Vagina (tissue), 2 donors: ENCODE results near the gene PAN2. TPM values are rescaled to one million over a fixed set of nuclear protein-coding genes. Genes with fewer than 3 reads are reported as not detected.
"Not testable (repeated sequence)": the region's sequence is repeated elsewhere in the genome, so short reads cannot be mapped to it uniquely, and the experiment has no call there.

ENCODE experiments used
- DNase-seq, 2 donors: peaks; one replicate each; pipeline ENCODE4 v3.0.0-alpha.2; 2017; ENCODE audit errors: extremely low spot score in 2 of 2
- H3K27ac ChIP-seq: fragments of 200-600 bp; sonication (generic); one replicate; pipeline ENCODE4 v1.5.1; 2019
- H3K27me3 ChIP-seq: fragments of 200-600 bp; sonication (generic); one replicate; pipeline ENCODE4 v1.5.1; 2019
- H3K36me3 ChIP-seq, 2 donors: fragments of 200-600 bp; sonication (generic); one replicate each; pipeline ENCODE4 v1.5.1; 2017 to 2019
- H3K4me1 ChIP-seq: fragments of 200-600 bp; sonication (generic); one replicate; pipeline ENCODE4 v1.5.1; 2019
- H3K4me3 ChIP-seq, 2 donors: fragments of 200-600 bp; sonication (generic); 1 replicate in 1 of 2; 2 replicates in 1 of 2; pipeline ENCODE4 v1.5.1; 2016 to 2019
- H3K9me3 ChIP-seq: fragments of 200-600 bp; sonication (generic); one replicate; pipeline ENCODE4 v1.5.1; 2019
- POLR2A ChIP-seq, 2 donors: fragments of 450-650 bp; IDR thresholded peaks; one replicate each; pipeline ENCODE4 v1.6.1; 2017; ENCODE audit warnings: antibody characterized with exemption in 2 of 2, mild to moderate bottlenecking in 2 of 2, moderate library complexity in 2 of 2
- POLR2AphosphoS5 ChIP-seq, 2 donors: sonication (generic); formaldehyde crosslinking; IDR thresholded peaks; one replicate each; pipeline ENCODE4 v1.9.0; 2017; ENCODE audit warnings: antibody characterized with exemption in 2 of 2, mild to moderate bottlenecking in 2 of 2, low read depth in 1 of 2; ENCODE audit not compliant: insufficient read depth in 1 of 2
- intact Hi-C: fragments of 100-400 bp; cut with DNase I; formaldehyde crosslinking; loops from one replicate; pipeline ENCODE4 v1.15.1; 2023
- total RNA-seq: library from RNA; depleted of rRNA; stranded (reverse); fragments of >200 nt; gene quantifications from one replicate; pipeline ENCODE4 v1.2.3, GENCODE V29; 2016
- TF ChIP-seq, protein P1 (sequence below), 3 experiments: fragments of 450-650 bp in 2 of 3; fragments of 200-600 bp in 1 of 3; sonication (generic) in 1 of 3; IDR thresholded peaks; one replicate each; pipeline ENCODE4 v1.5.1; 2017 to 2019; ENCODE audit warnings: antibody characterized with exemption in 3 of 3, mild to moderate bottlenecking in 2 of 3, moderate library complexity in 2 of 3

PAN2 gene
- total RNA-seq, 1 donor from 2014 or later = 37.6 TPM

DNA sequence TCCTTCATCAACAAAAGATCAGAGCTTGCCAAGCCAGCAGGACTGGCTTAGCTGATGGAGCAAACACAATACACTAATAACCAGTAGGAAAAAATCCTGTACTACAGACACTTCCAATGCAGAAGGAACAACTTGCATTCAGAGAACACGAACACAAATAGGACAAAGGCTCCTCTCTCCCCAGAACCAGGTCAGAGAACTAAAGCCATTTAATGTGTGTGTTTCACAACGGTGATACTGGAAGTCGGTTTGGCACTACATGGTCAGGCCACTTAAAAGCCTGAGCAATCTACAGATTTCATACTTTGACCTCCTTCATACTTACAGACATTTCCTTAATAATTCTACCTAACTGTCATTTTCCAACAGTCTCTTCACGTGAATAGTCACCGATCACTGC, 40.0 kb downstream of the PAN2 start:
- intact Hi-C loops = no loop called here
- Histone ChIP-seq H3K9me3 (no peaks in the 10 kb centered on the region), H3K27me3 (no peaks in the 10 kb centered on the region), H3K36me3 (no peaks in the 10 kb centered on the region), H3K4me1 (peaks cover 48% of the 10 kb centered on the region), H3K27ac (no peak overlapping the region), H3K4me3 (no peak overlapping the region)
- TF ChIP-seq POLR2A (IDR thresholded peaks at IDR 0.05) (no peak), POLR2AphosphoS5 (IDR thresholded peaks at IDR 0.05; ENCODE audit: insufficient read depth in 1 of 2, low read depth in 1 of 2) (no peak)
- TF ChIP-seq, protein P1, sequence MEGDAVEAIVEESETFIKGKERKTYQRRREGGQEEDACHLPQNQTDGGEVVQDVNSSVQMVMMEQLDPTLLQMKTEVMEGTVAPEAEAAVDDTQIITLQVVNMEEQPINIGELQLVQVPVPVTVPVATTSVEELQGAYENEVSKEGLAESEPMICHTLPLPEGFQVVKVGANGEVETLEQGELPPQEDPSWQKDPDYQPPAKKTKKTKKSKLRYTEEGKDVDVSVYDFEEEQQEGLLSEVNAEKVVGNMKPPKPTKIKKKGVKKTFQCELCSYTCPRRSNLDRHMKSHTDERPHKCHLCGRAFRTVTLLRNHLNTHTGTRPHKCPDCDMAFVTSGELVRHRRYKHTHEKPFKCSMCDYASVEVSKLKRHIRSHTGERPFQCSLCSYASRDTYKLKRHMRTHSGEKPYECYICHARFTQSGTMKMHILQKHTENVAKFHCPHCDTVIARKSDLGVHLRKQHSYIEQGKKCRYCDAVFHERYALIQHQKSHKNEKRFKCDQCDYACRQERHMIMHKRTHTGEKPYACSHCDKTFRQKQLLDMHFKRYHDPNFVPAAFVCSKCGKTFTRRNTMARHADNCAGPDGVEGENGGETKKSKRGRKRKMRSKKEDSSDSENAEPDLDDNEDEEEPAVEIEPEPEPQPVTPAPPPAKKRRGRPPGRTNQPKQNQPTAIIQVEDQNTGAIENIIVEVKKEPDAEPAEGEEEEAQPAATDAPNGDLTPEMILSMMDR (IDR thresholded peaks at IDR 0.05) = no peak
- no peak for DNase-seq

DNA sequence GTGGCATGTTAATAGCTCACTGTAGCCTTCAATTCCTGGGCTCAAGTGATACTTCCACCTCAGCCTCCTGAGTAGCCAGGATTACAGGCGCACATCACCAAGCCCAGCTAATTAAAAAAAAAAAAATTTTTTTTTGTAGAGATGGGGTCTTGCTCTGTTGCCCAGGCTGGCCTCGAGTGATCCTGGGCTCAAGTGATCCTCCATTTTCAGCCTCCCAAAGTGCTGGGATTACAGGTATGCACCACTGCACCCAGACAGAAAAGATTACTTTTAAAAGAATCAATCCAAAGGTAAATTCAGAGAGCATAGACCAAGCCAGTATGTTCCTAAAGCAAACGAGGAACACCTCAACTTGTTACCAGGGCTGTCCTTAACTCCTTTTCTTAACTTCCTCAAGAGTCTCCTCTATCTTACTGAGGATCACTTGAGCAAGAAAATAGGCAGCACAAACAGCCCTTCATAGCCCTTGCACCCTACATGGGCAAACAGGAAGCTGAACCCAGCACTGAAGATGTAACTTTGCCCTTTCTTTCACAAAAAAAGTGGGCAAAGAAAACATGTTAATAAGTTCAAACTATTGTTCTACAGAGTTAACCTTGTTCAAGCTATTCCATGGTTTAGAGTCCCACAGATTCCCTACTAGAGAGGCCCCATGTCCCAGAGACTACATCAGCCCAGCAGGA, 45.0 kb downstream of the PAN2 start:
- Histone ChIP-seq H3K27me3 (no peaks in the 10 kb centered on the region), H3K36me3 (peaks cover 0 to 12% of the 10 kb centered on the region in 2 donors), H3K4me3 (no peak overlapping the region), H3K4me1 (peaks cover 37% of the 10 kb centered on the region), H3K9me3 (no peaks in the 10 kb centered on the region), H3K27ac (no peak overlapping the region)
- intact Hi-C loops = no loop called here
- no peak for DNase-seq
- TF ChIP-seq POLR2A (IDR thresholded peaks at IDR 0.05) = no peak
- TF ChIP-seq, protein P1 (IDR thresholded peaks at IDR 0.05) = no peak

DNA sequence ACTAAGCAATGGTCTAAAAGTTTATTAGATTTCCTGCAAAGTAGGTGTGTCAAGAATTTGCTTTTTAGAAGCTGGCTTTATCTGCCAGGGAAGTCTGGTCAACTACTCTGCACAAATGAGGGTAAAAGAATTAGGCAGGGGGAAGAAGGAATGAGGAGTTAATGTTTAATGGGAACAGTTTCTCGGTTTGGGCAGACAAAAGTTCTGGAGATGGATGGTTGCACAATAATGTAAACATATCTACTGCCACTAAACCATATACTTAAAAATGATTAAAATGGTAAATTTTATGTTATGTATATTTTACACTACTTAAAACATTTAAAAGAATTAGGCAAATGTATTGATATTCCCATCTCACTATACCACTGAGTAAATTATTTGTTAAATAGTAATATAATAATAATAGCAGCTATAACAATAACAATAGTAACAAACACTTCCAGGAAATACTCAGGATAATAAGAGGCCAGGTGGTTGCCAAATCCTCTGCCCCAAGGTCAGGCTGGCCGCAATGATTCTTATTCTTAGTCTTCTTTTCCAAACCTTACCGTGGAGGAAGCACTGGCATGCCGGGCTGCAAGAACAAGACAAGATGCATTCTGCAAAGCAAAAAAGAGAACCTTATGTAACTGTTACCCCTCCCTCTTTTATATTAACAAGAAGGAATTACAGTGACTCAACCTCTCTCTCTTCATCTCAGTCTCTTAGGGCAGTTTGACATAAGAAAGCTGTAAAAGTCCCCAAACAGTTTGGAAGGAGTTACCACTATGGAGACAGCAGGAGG, 47.6 kb downstream of the PAN2 start:
- peaks cover 17% of the 10 kb centered on the region for H3K4me1 ChIP-seq
- no peaks in the 10 kb centered on the region for H3K27me3 ChIP-seq
- intact Hi-C loops = no loop called here
- H3K4me3 ChIP-seq = no peak overlapping the region
- no peaks in the 10 kb centered on the region for H3K9me3 ChIP-seq
- no peak for DNase-seq
- H3K36me3 ChIP-seq = peaks cover 0 to 38% of the 10 kb centered on the region in 2 donors
- TF ChIP-seq POLR2A (IDR thresholded peaks at IDR 0.05) (no peak), POLR2AphosphoS5 (IDR thresholded peaks at IDR 0.05; ENCODE audit: insufficient read depth in 1 of 2, low read depth in 1 of 2) (no peak)
- TF ChIP-seq, protein P1 (IDR thresholded peaks at IDR 0.05) = no peak
- H3K27ac ChIP-seq = peak overlapping the region; percentile 24

DNA sequence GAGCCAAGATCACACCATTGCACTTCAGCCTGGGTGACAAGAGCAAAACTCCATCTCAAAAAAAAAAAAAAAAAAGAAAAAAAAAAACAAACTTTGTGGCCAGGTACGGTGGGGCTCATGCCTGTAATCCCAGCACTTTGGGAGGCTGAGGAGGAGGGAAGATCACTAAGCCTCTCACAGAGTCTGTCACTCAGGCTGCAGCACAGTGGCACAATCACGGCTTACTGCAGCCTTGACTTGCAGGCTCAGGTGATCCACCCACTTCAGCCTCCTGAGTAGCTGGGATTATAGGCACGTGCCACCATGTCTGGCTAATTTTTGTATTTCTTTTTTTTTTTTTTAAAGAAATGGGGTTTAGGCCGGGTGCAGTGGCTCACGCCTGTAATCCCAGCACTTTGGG, 49.5 kb downstream of the PAN2 start:
- peaks cover 0 to 58% of the 10 kb centered on the region in 2 donors for H3K36me3 ChIP-seq
- H3K27me3 ChIP-seq, H3K9me3 ChIP-seq, H3K27ac ChIP-seq, H3K4me3 ChIP-seq, DNase-seq, intact Hi-C loops: not testable (repeated sequence)
- H3K4me1 ChIP-seq = peaks cover 17% of the 10 kb centered on the region

DNA sequence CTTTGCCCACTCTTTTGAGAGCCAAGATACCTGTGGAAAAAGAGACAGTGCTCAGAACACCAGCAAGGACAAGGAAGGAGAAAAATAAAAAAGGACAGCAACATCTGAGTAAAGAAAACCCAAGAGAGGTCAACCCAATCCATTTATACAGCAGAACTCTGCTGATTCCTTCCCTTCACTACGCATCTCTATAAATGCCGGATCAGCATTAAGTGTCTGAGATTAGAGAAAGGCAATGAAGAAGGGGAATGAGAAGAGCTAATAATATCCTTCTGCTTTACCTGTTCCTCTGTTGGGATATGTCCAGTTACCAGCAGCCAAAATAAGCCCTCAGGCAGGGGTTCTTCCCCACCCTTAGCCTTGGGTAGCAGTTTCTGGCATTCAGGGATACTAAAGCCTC, 51.2 kb downstream of the PAN2 start:
- Histone ChIP-seq H3K4me3 (no peak overlapping the region), H3K9me3 (no peaks in the 10 kb centered on the region), H3K4me1 (peaks cover 13% of the 10 kb centered on the region), H3K27me3 (no peaks in the 10 kb centered on the region), H3K27ac (no peak overlapping the region), H3K36me3 (peaks cover 0 to 75% of the 10 kb centered on the region in 2 donors)
- TF ChIP-seq POLR2AphosphoS5 (IDR thresholded peaks at IDR 0.05; ENCODE audit: insufficient read depth in 1 of 2, low read depth in 1 of 2) (no peak), POLR2A (IDR thresholded peaks at IDR 0.05) (no peak)
- TF ChIP-seq, protein P1 (IDR thresholded peaks at IDR 0.05) = no peak
- no peak for DNase-seq
- intact Hi-C loops = no loop called here
